GM21367 (cell line): ENCODE data around the gene KRTAP9-6.
"Not testable (repeated sequence)": the region's sequence is repeated elsewhere in the genome, so short reads cannot be mapped to it uniquely, and the experiment has no call there.

Experiments used
- ATAC-seq: cut with Tn5 transposase; IDR thresholded peaks from one replicate; pipeline ENCODE4 v1.9.1; 2021; ENCODE audit not compliant: unreplicated experiment

Gene KRTAP9-6

GRCh38 chr17:41271323-41271722, 6.1 kb downstream of the KRTAP9-6 start:
- not testable (repeated sequence) for ATAC-seq

- ATAC-seq = no peak
Observed at GRCh38 chr17:41271858-41272257, 6.7 kb downstream of the KRTAP9-6 start.

GRCh38 chr17:41275648-41276190, 10.5 kb downstream of the KRTAP9-6 start, which contains the start of gene KRTAP9-7:
TSS of gene KRTAP9-7 (plus strand) at chr17:41275698. CDS start at chr17:41275698, 0 bp downstream.
- not testable (repeated sequence) for ATAC-seq

- no peak for ATAC-seq
Observed at GRCh38 chr17:41278176-41278955, 13.2 kb downstream of the KRTAP9-6 start.

- no peak for ATAC-seq
Observed at GRCh38 chr17:41284043-41284442, 18.9 kb downstream of the KRTAP9-6 start.

- no peak for ATAC-seq
Observed at GRCh38 chr17:41284546-41284945, 19.4 kb downstream of the KRTAP9-6 start.

- ATAC-seq = no peak
Observed at GRCh38 chr17:41287050-41287449, 21.9 kb downstream of the KRTAP9-6 start.

GRCh38 chr17:41294016-41294415, 28.8 kb downstream of the KRTAP9-6 start:
- no peak for ATAC-seq

- no peak for ATAC-seq
Observed at GRCh38 chr17:41296846-41297245, 31.7 kb downstream of the KRTAP9-6 start.

- ATAC-seq = no peak
Observed at GRCh38 chr17:41298458-41299135, 33.4 kb downstream of the KRTAP9-6 start.

GRCh38 chr17:41301204-41301790, 36.1 kb downstream of the KRTAP9-6 start:
- ATAC-seq = no peak

- no peak for ATAC-seq
Observed at GRCh38 chr17:41301916-41302901, 37.0 kb downstream of the KRTAP9-6 start, which contains the start of gene KRTAP29-1. TSS of gene KRTAP29-1 (minus strand) at chr17:41302851. CDS start at chr17:41302851, 0 bp downstream.

- ATAC-seq = no peak
Observed at GRCh38 chr17:41302981-41303380, 37.8 kb downstream of the KRTAP9-6 start.

- no peak for ATAC-seq
Observed at GRCh38 chr17:41304091-41304490, 38.9 kb downstream of the KRTAP9-6 start.

GRCh38 chr17:41307647-41308046, 42.5 kb downstream of the KRTAP9-6 start:
- no peak for ATAC-seq

- ATAC-seq = no peak
Observed at GRCh38 chr17:41308251-41308917, 43.2 kb downstream of the KRTAP9-6 start.

GRCh38 chr17:41308918-41309359, 43.8 kb downstream of the KRTAP9-6 start, which contains the start of gene KRTAP16-1:
TSS of gene KRTAP16-1 (minus strand) at chr17:41309309. CDS start at chr17:41309253, 56 bp downstream.
- no peak for ATAC-seq

GRCh38 chr17:41311111-41311510, 45.9 kb downstream of the KRTAP9-6 start:
- no peak for ATAC-seq

GRCh38 chr17:41315204-41315794, 50.1 kb downstream of the KRTAP9-6 start, which contains the start of gene KRTAP17-1:
TSS of gene KRTAP17-1 (minus strand) at chr17:41315710. CDS start at chr17:41315650, 60 bp downstream.
- no peak for ATAC-seq
